H9 (cell line): ENCODE data around the gene OGG1. TPM values are rescaled to one million over a fixed set of nuclear protein-coding genes. Genes with fewer than 3 reads are reported as not detected.

Source experiments
- DNase-seq: peaks from one replicate; pipeline ENCODE4 v3.0.0-alpha.2; 2017
- H2AFZ ChIP-seq: one replicate; pipeline ENCODE4 v1.6.1; 2013; ENCODE audit warnings: mild to moderate bottlenecking, low read length, control low read depth, moderate library complexity
- H2AK5ac ChIP-seq: 2 replicates; pipeline ENCODE4 v1.6.1; 2013; ENCODE audit warnings: low read length, control low read depth, mixed read lengths; ENCODE audit not compliant: insufficient read length
- H2BK120ac ChIP-seq: one replicate; pipeline ENCODE4 v1.6.1; 2013; ENCODE audit warnings: low read depth, mild to moderate bottlenecking, low read length, control low read depth, inconsistent platforms; ENCODE audit not compliant: poor library complexity, severe bottlenecking
- H2BK12ac ChIP-seq: 2 replicates; pipeline ENCODE4 v1.6.1; 2013; ENCODE audit warnings: low read length, control low read depth, mixed read lengths, low read depth; ENCODE audit not compliant: insufficient read length
- H2BK15ac ChIP-seq: 2 replicates; pipeline ENCODE4 v1.6.1; 2013; ENCODE audit warnings: low read depth, low read length, control low read depth
- H2BK20ac ChIP-seq: one replicate; pipeline ENCODE4 v1.6.1; 2013; ENCODE audit warnings: low read depth, mild to moderate bottlenecking, low read length, control low read depth, inconsistent platforms; ENCODE audit not compliant: poor library complexity, severe bottlenecking
- H2BK5ac ChIP-seq: 2 replicates; pipeline ENCODE4 v1.6.1; 2013; ENCODE audit warnings: low read length, control low read depth, mixed read lengths; ENCODE audit not compliant: insufficient read length
- H3K14ac ChIP-seq: 2 replicates; pipeline ENCODE4 v1.6.1; 2013; ENCODE audit warnings: low read length, control low read depth; ENCODE audit not compliant: insufficient read depth
- H3K18ac ChIP-seq: 2 replicates; pipeline ENCODE4 v1.6.1; 2013; ENCODE audit warnings: low read depth, mild to moderate bottlenecking, mixed read lengths, low read length, control low read depth; ENCODE audit not compliant: insufficient read length
- H3K23ac ChIP-seq: 2 replicates; pipeline ENCODE4 v1.6.1; 2013; ENCODE audit warnings: low read length, control low read depth, mixed read lengths, low read depth; ENCODE audit not compliant: insufficient read length
- H3K23me2 ChIP-seq: 2 replicates; pipeline ENCODE4 v1.6.1; 2013; ENCODE audit warnings: low read depth, mild to moderate bottlenecking, mixed read lengths, low read length, control low read depth; ENCODE audit not compliant: insufficient read length, poor library complexity, severe bottlenecking
- H3K27ac ChIP-seq: 2 replicates; pipeline ENCODE4 v1.5.1; 2013; ENCODE audit warnings: low read length, control low read depth, mixed read lengths, low read depth; ENCODE audit not compliant: insufficient read length
- H3K27me3 ChIP-seq: 2 replicates; pipeline ENCODE4 v1.6.1; 2013; ENCODE audit warnings: low read length, control low read depth, inconsistent platforms; ENCODE audit not compliant: insufficient read depth
- H3K4ac ChIP-seq: 2 replicates; pipeline ENCODE4 v1.6.1; 2013; ENCODE audit warnings: low read depth, mild to moderate bottlenecking, control low read depth, inconsistent platforms, low read length, moderate library complexity
- H3K4me1 ChIP-seq: 2 replicates; pipeline ENCODE4 v1.6.1; 2013; ENCODE audit warnings: low read length, control low read depth, inconsistent platforms; ENCODE audit not compliant: insufficient read depth
- H3K4me2 ChIP-seq: 2 replicates; pipeline ENCODE4 v1.6.1; 2013; ENCODE audit warnings: low read length, control low read depth, mixed read lengths; ENCODE audit not compliant: insufficient read length, insufficient read depth
- H3K56ac ChIP-seq: 2 replicates; pipeline ENCODE4 v1.6.1; 2013; ENCODE audit warnings: low read depth, mild to moderate bottlenecking, mixed read lengths, low read length, control low read depth; ENCODE audit not compliant: insufficient read length
- H3K79me1 ChIP-seq: 2 replicates; pipeline ENCODE4 v1.6.1; 2013; ENCODE audit warnings: low read depth, mild to moderate bottlenecking, moderate library complexity, low read length, control low read depth, inconsistent platforms; ENCODE audit not compliant: insufficient read depth, poor library complexity, severe bottlenecking
- H3K79me2 ChIP-seq: 2 replicates; pipeline ENCODE4 v1.6.1; 2013; ENCODE audit warnings: low read length, control low read depth, inconsistent platforms; ENCODE audit not compliant: insufficient read depth
- H3K9ac ChIP-seq: 2 replicates; pipeline ENCODE4 v1.6.1; 2013; ENCODE audit warnings: low read length, control low read depth, mixed read lengths; ENCODE audit not compliant: insufficient read length; ENCODE audit errors: extremely low read depth
- H3K9me3 ChIP-seq: one replicate; pipeline ENCODE4 v1.6.1; 2013; ENCODE audit warnings: low read depth, low read length, inconsistent platforms; ENCODE audit not compliant: control insufficient read depth
- H3T11ph ChIP-seq: one replicate; pipeline ENCODE4 v1.6.1; 2013; ENCODE audit warnings: mild to moderate bottlenecking, low read length, control low read depth, inconsistent platforms
- H4K20me1 ChIP-seq: one replicate; pipeline ENCODE4 v1.6.1; 2013; ENCODE audit not compliant: control insufficient read depth, insufficient read length, insufficient read depth
- H4K5ac ChIP-seq: 2 replicates; pipeline ENCODE4 v1.6.1; 2013; ENCODE audit warnings: low read depth, mild to moderate bottlenecking, mixed read lengths, low read length, control low read depth; ENCODE audit not compliant: insufficient read length
- H4K8ac ChIP-seq: replicated peaks from 2 replicates; pipeline ENCODE4 v1.6.1; 2013; ENCODE audit warnings: low read length, control low read depth, mixed read lengths, low read depth; ENCODE audit not compliant: insufficient read length
- H4K91ac ChIP-seq: 2 replicates; pipeline ENCODE4 v1.6.1; 2013; ENCODE audit warnings: low read depth, mild to moderate bottlenecking, moderate library complexity, mixed read lengths, low read length, control low read depth; ENCODE audit not compliant: insufficient read length
- H3K27ac Mint-ChIP-seq, 3 experiments: 2 replicates in 2 of 3; 3 replicates in 1 of 3; pipeline ENCODE4 v1.8.0; 2020 to 2021; ENCODE audit warnings: mixed read lengths in 3 of 3, mild to moderate bottlenecking in 1 of 3, moderate library complexity in 1 of 3
- H3K27me3 Mint-ChIP-seq: 2 replicates; pipeline ENCODE4 v1.8.0; 2021; ENCODE audit warnings: low read depth, mild to moderate bottlenecking, moderate library complexity, mixed read lengths
- H3K36me3 Mint-ChIP-seq, 3 experiments: 2 replicates in 2 of 3; 3 replicates in 1 of 3; pipeline ENCODE4 v1.8.0; 2020 to 2021; ENCODE audit warnings: low read depth in 3 of 3, mixed read lengths in 3 of 3; ENCODE audit not compliant: insufficient read depth in 1 of 3
- H3K4me1 Mint-ChIP-seq, 2 experiments: 2 replicates each; pipeline ENCODE4 v1.8.0; 2020; ENCODE audit warnings: mixed read lengths in 2 of 2
- H3K4me3 Mint-ChIP-seq, 2 experiments: 2 replicates in 1 of 2; 3 replicates in 1 of 2; pipeline ENCODE4 v1.8.0; 2020 to 2021; ENCODE audit warnings: mild to moderate bottlenecking in 2 of 2, mixed read lengths in 2 of 2, moderate library complexity in 1 of 2
- H3K9me3 Mint-ChIP-seq, 2 experiments: 2 replicates in 1 of 2; 3 replicates in 1 of 2; pipeline ENCODE4 v1.8.0; 2020; ENCODE audit warnings: mild to moderate bottlenecking in 2 of 2, mixed read lengths in 2 of 2, moderate library complexity in 1 of 2
- WGBS: extraction: QIAGEN DNeasy Blood & Tissue Kit; methylation state at CpG from one replicate; pipeline ENCODE4 v1.1.7; 2013; ENCODE audit warnings: missing lambda C conversion rate, low lambda C conversion rate, mixed read lengths; ENCODE audit not compliant: insufficient read length; ENCODE audit errors: extremely low coverage; 5-methylcytosine and 5-hydroxymethylcytosine counted together
- total RNA-seq: library from RNA; stranded (reverse); gene quantifications from 2 replicates; pipeline ENCODE4 v1.2.1, GENCODE V29; 2021
- TF ChIP-seq, protein P1 (sequence below): fragments of 200-600 bp; sonication (generic); conservative IDR thresholded peaks from 3 replicates; pipeline ENCODE4 v1.8.0; 2021; ENCODE audit warnings: antibody characterized with exemption, mild to moderate bottlenecking

Gene OGG1
- total RNA-seq, 1 experiment from 2014 or later = 43.4 TPM

DNA sequence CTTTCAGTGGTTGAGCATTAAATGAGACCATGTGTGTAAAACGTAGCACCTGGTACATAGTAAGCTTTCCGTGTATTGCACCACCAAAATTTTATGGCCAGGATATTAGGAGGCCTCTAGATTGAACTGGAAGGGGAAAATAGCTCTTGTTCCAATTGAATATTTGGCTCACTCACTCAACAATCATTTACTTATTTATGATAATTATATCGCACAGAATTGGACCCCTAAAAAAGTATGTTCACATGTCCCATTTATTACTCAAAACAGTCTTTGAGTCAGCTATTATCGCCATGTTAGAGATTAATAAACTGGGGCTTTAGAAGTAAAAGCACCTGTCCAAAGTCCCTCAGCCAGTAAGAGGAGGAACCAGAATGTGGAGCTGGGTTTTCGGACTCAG, 55.2 kb downstream of the OGG1 start:
- H3K4ac ChIP-seq = no peak overlapping the region
- H3K23ac ChIP-seq = no peak overlapping the region
- no peaks in the 10 kb centered on the region for H3K9me3 Mint-ChIP-seq
- H3K4me1 ChIP-seq = no peaks in the 10 kb centered on the region
- H3K27me3 ChIP-seq = no peaks in the 10 kb centered on the region
- H2BK120ac ChIP-seq = no peak overlapping the region
- H3K27ac Mint-ChIP-seq = no peak overlapping the region
- no peak overlapping the region for H2BK12ac ChIP-seq
- H3K56ac ChIP-seq = no peak overlapping the region
- H3K79me1 ChIP-seq = no peaks in the 10 kb centered on the region
- H2AFZ ChIP-seq = no peak overlapping the region
- no peak overlapping the region for H4K91ac ChIP-seq
- TF ChIP-seq, protein P1, sequence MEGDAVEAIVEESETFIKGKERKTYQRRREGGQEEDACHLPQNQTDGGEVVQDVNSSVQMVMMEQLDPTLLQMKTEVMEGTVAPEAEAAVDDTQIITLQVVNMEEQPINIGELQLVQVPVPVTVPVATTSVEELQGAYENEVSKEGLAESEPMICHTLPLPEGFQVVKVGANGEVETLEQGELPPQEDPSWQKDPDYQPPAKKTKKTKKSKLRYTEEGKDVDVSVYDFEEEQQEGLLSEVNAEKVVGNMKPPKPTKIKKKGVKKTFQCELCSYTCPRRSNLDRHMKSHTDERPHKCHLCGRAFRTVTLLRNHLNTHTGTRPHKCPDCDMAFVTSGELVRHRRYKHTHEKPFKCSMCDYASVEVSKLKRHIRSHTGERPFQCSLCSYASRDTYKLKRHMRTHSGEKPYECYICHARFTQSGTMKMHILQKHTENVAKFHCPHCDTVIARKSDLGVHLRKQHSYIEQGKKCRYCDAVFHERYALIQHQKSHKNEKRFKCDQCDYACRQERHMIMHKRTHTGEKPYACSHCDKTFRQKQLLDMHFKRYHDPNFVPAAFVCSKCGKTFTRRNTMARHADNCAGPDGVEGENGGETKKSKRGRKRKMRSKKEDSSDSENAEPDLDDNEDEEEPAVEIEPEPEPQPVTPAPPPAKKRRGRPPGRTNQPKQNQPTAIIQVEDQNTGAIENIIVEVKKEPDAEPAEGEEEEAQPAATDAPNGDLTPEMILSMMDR = no peak
- no peak overlapping the region for H2AK5ac ChIP-seq
- no peaks in the 10 kb centered on the region for H3K27me3 Mint-ChIP-seq
- H3K14ac ChIP-seq = no peak overlapping the region
- H3K27ac ChIP-seq = no peak overlapping the region
- no peak overlapping the region for H3T11ph ChIP-seq
- H3K79me2 ChIP-seq = no peaks in the 10 kb centered on the region
- no peak overlapping the region for H2BK15ac ChIP-seq
- H3K4me2 ChIP-seq = no peak overlapping the region
- peaks cover 1% of the 10 kb centered on the region for H3K23me2 ChIP-seq
- H3K4me1 Mint-ChIP-seq = peaks cover 13% of the 10 kb centered on the region in 2 experiments
- no peaks in the 10 kb centered on the region for H3K9me3 ChIP-seq
- no peak overlapping the region for H4K5ac ChIP-seq
- WGBS = no CpG with 5 or more reads among the region's 5 CpGs
- DNase-seq = no peak
- no peak overlapping the region for H3K4me3 Mint-ChIP-seq
- no peak overlapping the region for H3K9ac ChIP-seq
- H4K20me1 ChIP-seq = no peaks in the 10 kb centered on the region
- H2BK5ac ChIP-seq = no peak overlapping the region
- no peak overlapping the region for H3K18ac ChIP-seq
- H3K36me3 Mint-ChIP-seq = peaks cover 40 to 66% (median 59%) of the 10 kb centered on the region in 3 experiments; a peak in 6 of 7 replicates
- no peak overlapping the region for H2BK20ac ChIP-seq
- no peak overlapping the region for H4K8ac ChIP-seq
